DOHH2 (cell line): ENCODE results near the gene KIF2A.

Experiments
- H3F3A ChIP-seq: fragments of 200-600 bp; sonication (generic), shearing (Covaris generic); 2 replicates; pipeline ENCODE4 v1.6.0; 2016; ENCODE audit warnings: antibody characterized with exemption, mild to moderate bottlenecking; ENCODE audit not compliant: control insufficient read depth, insufficient read depth
- H3K27ac ChIP-seq: fragments of 200-600 bp; sonication (generic); 2 replicates; pipeline ENCODE4 v1.5.1; 2014; ENCODE audit warnings: low read depth, mild to moderate bottlenecking, low read length, moderate library complexity
- H3K27me3 ChIP-seq: fragments of 200-600 bp; sonication (generic); 2 replicates; pipeline ENCODE4 v1.6.1; 2014; ENCODE audit warnings: mild to moderate bottlenecking, low read length, mixed read lengths; ENCODE audit not compliant: control insufficient read depth
- H3K36me3 ChIP-seq: fragments of 200-600 bp; sonication (generic); 2 replicates; pipeline ENCODE4 v1.6.1; 2014; ENCODE audit warnings: mild to moderate bottlenecking, low read length, moderate library complexity, mixed read lengths; ENCODE audit not compliant: control insufficient read depth
- H3K4me1 ChIP-seq: fragments of 200-600 bp; sonication (generic); 2 replicates; pipeline ENCODE4 v1.6.1; 2014; ENCODE audit warnings: mild to moderate bottlenecking, low read length, mixed read lengths; ENCODE audit not compliant: control insufficient read depth
- H3K4me2 ChIP-seq: fragments of 200-600 bp; sonication (generic); 2 replicates; pipeline ENCODE4 v1.6.0; 2014; ENCODE audit warnings: mild to moderate bottlenecking, low read length, moderate library complexity
- H3K4me3 ChIP-seq: fragments of 200-600 bp; sonication (generic); 2 replicates; pipeline ENCODE4 v1.5.1; 2014; ENCODE audit warnings: mild to moderate bottlenecking, low read length, mixed read lengths
- H3K79me2 ChIP-seq: fragments of 200-600 bp; sonication (generic); 2 replicates; pipeline ENCODE4 v1.6.1; 2014; ENCODE audit warnings: mild to moderate bottlenecking, low read length, mixed read lengths; ENCODE audit not compliant: control insufficient read depth
- H3K9me2 ChIP-seq: fragments of 200-600 bp; sonication (generic); replicated peaks from 2 replicates; pipeline ENCODE4 v1.6.1; 2014; ENCODE audit warnings: mild to moderate bottlenecking, low read length, mixed read lengths; ENCODE audit not compliant: control insufficient read depth
- H3K9me3 ChIP-seq: fragments of 200-600 bp; sonication (generic); 2 replicates; pipeline ENCODE4 v1.6.1; 2014; ENCODE audit warnings: antibody characterized with exemption, low read length, mixed read lengths; ENCODE audit not compliant: control insufficient read depth, insufficient read depth
- H4K20me1 ChIP-seq: fragments of 200-600 bp; sonication (generic); 2 replicates; pipeline ENCODE4 v1.6.0; 2014; ENCODE audit warnings: low read depth, mild to moderate bottlenecking, antibody characterized with exemption, low read length, moderate library complexity; ENCODE audit not compliant: control insufficient read depth, insufficient read depth
- CTCF ChIP-seq: fragments of 200-600 bp; sonication (generic); IDR thresholded peaks from one replicate; pipeline ENCODE4 v1.5.1; 2014; ENCODE audit warnings: antibody characterized with exemption, mild to moderate bottlenecking, low read depth, low read length; ENCODE audit not compliant: poor library complexity, severe bottlenecking
- EZH2phosphoT487 ChIP-seq: fragments of 200-600 bp; sonication (generic); IDR thresholded peaks from 2 replicates; pipeline ENCODE4 v1.6.1; 2017; ENCODE audit warnings: borderline replicate concordance, mild to moderate bottlenecking, antibody characterized with exemption, low read length, moderate library complexity, mixed read lengths

The KIF2A gene

GRCh38 chr5:62259699-62260250, 46.2 kb upstream of the KIF2A start:
- no peak overlapping the region for H3K4me2 ChIP-seq
- TF ChIP-seq CTCF (no peak), EZH2phosphoT487 (no peak)

GRCh38 chr5:62260513-62260912, 45.5 kb upstream of the KIF2A start:
- no peaks in the 10 kb centered on the region for H3K9me3 ChIP-seq
- no peak overlapping the region for H3K4me2 ChIP-seq
- TF ChIP-seq EZH2phosphoT487 (no peak), CTCF (no peak)
- H3K4me3 ChIP-seq: no peak overlapping the region
- H3K36me3 ChIP-seq: no peaks in the 10 kb centered on the region
- H3K9me2 ChIP-seq: no peaks in the 10 kb centered on the region
- no peaks in the 10 kb centered on the region for H3F3A ChIP-seq
- H3K27me3 ChIP-seq: no peaks in the 10 kb centered on the region
- H3K4me1 ChIP-seq: peaks cover 17% of the 10 kb centered on the region
- no peaks in the 10 kb centered on the region for H4K20me1 ChIP-seq
- H3K79me2 ChIP-seq: no peaks in the 10 kb centered on the region
- H3K27ac ChIP-seq: no peak overlapping the region

More at GRCh38 chr5:62259699-62260250, 46.2 kb upstream of the KIF2A start:
- H3K27me3 ChIP-seq: no peaks in the 10 kb centered on the region
- no peak overlapping the region for H3K4me3 ChIP-seq
- H4K20me1 ChIP-seq: no peaks in the 10 kb centered on the region
- H3K4me1 ChIP-seq: peaks cover 21% of the 10 kb centered on the region
- no peaks in the 10 kb centered on the region for H3K79me2 ChIP-seq
- no peaks in the 10 kb centered on the region for H3K9me2 ChIP-seq
- H3K27ac ChIP-seq: no peak overlapping the region
- H3K9me3 ChIP-seq: no peaks in the 10 kb centered on the region
- H3F3A ChIP-seq: no peaks in the 10 kb centered on the region
- H3K36me3 ChIP-seq: no peaks in the 10 kb centered on the region

- H3K36me3 ChIP-seq: no peaks in the 10 kb centered on the region
- no peak overlapping the region for H3K4me3 ChIP-seq
- H3K9me2 ChIP-seq: no peaks in the 10 kb centered on the region
- TF ChIP-seq CTCF (no peak), EZH2phosphoT487 (no peak)
- no peaks in the 10 kb centered on the region for H3K9me3 ChIP-seq
- H3K4me1 ChIP-seq: peaks cover 4% of the 10 kb centered on the region; the same call in 1 of the 2 replicates
- no peaks in the 10 kb centered on the region for H4K20me1 ChIP-seq
- no peak overlapping the region for H3K4me2 ChIP-seq
- H3K79me2 ChIP-seq: no peaks in the 10 kb centered on the region
- no peaks in the 10 kb centered on the region for H3F3A ChIP-seq
- H3K27me3 ChIP-seq: no peaks in the 10 kb centered on the region
- H3K27ac ChIP-seq: no peak overlapping the region
Observed at GRCh38 chr5:62263401-62263800, 42.6 kb upstream of the KIF2A start.
